RCC 7860 (cell line): Measurements from ENCODE around the gene CNR2.
"Not testable (repeated sequence)": the region's sequence is repeated elsewhere in the genome, so short reads cannot be mapped to it uniquely, and the experiment has no call there.

Experiments used
- DNase-seq: peaks from one replicate; pipeline ENCODE4 v3.0.0-alpha.2; 2015; ENCODE audit warnings: low spot score
- FAIRE-seq: peaks from 2 replicates; lab custom pipeline; 2012; peaks lifted over from hg19 to GRCh38; lab: Jason Lieb, UNC

The CNR2 gene

DNA sequence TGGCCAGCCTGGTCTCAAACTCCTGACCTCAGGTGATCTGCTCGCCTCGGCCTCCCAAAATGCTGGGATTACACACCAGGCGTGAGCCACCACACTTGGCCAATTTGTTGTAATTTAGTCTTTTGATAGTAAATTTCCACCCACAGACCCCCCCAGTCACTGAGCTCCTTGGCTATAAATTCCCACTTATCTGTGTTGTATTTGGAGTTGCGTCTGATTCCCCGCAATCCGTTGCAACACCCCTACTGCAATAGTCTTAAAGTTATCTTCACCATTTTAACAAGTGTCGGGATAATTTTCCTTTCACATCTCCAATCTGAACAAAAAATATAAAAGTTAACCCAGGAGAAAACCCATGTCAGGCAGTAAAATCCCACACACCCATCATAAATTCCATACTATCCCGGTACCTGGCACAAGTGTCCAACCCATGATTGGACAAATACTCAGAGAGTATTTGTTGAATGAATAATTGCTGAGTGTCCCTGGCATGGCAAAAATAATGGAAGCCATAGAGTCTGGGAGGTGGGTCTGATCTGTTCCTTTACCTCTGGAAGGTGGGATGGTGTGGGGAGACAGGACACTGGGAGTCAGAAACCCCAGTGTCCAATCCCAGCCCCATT lies 9.3 kb upstream of the CNR2 start:
- DNase-seq (no peak), FAIRE-seq (no peak)

DNA sequence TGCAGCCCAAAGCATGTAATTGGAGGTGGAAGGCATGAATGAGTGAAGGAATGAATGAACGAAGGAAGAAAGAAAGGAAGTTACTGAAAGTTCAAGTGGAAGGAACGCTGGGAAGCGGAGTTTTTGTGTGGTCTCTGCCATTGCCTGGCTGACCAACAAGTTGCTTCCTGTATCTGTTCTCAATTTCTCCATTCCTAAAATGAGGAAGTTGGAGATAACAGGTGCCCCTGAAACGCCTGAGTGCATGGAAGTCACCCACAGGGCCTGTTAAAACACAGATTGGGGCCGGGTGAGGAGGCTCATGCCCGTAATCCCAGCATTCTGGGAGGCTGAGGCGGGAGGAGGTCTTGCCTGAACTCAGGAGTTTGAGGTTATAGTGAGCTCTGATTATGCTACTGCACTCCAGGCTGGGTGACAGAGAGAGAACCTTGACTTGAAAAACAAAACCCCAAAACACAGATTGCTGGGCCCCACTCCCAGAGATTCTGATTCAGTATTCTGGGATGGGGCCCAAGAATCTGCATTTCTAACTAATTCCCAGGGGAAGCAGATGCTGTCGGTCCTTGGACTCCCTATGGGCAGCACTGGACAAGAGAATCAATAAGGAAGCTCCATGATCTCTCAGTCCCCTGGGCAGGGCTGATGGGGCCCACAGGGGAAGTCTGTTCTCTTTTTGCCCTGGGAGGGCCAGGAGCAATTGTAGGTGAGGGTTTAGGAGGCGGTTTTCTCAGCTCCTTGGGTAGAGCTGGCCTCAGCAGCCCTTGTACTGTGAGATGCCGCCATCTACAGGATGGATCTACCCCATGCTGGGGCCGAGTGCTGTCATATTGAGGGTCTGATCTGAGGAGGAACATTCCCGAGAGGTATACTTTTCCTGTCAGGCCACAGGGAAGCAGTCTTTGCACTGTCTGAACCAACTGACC lies 3.3 kb upstream of the CNR2 start:
- peak; percentile 83 for DNase-seq
- FAIRE-seq = no peak

DNA sequence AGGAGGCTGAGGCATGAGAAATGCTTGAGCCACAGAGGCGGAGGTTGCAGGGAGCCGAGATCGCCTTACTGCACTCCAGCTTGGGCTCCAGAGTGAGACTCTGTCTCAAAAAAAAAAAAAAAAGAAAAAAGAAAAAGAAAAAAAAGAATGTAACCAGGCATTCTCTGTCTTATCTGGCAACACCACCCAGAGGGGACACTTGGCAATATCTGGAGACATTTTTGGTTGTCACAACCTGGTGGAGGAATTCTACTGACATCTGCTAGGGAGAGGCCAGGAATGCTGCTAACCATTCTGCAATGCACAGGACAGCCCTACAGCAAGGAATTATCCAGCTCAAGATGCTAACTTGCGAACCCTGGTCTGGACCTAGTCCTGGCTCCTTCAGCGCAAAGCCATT lies 2.3 kb upstream of the CNR2 start:
- no peak for FAIRE-seq
- no peak for DNase-seq

DNA sequence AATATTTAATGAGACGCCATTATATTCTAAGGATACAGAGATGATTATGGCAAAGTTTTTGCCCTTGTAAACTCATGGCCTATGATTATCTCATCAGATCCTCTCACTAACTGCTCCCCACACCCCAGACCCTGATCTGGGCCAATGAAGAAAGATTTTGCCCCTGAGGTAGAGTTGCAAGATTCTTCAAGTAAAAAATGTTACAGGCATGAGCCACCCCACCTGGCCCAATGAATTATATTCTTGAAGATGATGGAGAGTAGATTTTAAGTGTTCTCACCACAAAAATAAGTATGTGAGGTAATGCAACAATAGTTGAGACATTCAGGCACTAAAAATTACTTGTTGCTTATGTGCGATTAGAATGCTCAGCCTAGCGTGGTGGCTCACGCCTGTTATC lies 1.8 kb upstream of the CNR2 start:
- DNase-seq (no peak), FAIRE-seq (no peak)

DNA sequence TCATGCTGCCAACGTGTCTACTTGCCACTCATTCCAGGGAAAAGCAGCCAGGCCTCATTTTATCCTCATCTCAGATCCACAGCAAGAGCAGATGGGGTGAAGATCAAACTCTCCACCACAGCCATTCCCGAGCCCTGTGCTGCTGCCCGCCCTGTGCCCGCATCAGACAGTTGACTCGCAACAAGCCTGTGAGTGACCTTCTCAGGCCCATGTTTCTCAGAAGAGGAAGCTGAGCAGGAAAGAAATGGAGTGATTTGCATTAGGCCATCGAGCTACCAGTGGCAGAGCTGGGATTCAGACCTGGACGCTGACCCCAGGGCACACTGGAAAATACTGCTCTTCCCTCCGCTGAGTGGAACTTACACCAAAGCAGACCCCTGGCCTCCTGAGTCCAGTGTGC lies 1.2 kb downstream of the CNR2 start:
- FAIRE-seq (no peak), DNase-seq (no peak)

DNA sequence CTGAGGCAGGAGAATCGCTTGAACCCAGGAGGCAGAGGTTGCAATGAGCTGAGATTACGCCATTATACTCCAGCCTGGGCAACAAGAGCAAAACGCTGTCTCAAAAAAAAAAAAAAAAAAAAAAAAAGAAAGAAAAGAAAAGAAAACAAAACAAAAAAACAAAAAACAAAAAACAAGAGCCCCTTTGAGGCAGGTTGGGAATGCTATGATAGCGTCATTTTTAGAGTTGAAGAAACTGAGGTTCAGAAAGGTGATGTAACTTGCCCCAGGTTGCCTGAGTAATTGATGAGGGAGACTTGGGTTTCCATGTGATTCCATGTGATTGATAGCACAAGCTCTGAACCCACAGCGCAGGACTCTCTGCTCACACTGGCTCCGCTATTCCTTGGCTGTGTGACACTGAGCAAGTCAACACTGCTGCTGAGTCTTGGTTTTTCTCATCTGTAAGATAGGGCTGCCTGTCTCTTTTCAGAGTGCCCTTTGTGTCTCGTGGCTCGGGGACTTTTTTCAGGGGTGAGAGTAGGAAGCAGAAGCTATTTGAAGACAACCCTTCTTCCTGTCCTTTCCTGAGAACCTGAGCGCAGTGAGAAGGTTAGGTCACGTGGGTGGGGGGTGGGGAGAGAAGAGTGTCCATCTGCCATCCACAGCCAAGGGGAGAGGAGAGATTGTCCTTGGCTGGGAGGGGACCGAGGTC lies 2.5 kb downstream of the CNR2 start:
- no peak for DNase-seq
- no peak for FAIRE-seq

DNA sequence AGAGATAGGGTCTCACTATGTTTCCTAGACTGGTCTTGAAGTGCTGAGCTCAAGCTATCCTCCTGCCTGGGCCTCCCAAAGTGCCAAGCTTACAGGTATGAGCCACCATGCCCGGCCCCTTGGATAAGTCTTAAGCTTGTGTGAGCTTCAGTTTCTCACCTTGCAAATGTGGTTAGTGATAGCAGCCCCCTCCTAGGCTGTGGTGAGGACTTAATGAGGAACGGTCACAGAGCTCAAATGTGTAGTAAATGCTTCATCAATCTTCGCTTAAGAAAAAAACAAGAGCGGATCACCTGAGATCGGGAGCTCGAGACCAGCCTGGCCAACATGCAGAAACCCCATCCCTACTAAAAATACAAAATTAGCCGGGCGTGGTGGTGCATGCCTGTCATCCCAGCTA lies 3.0 kb downstream of the CNR2 start:
- DNase-seq (no peak), FAIRE-seq (no peak)

DNA sequence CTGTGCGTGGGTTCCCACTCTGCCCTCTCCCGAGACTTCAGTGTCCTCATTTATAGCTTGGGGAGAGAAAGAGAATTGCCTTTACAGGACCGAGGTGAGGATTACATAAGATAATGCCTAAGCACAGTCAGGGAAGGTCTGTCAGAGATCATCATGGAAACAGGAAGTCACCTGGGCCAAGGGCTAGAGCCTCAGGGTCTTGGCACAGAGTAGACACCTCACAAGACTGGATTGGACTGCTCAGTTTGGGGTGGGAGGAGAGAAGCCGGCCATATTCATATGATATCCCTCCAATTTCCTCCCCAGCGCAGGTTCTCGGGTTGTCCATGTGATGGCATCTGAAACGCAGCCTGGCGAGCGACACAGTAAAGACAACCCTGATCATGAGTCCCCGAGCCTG lies 3.8 kb downstream of the CNR2 start:
- no peak for FAIRE-seq

DNA sequence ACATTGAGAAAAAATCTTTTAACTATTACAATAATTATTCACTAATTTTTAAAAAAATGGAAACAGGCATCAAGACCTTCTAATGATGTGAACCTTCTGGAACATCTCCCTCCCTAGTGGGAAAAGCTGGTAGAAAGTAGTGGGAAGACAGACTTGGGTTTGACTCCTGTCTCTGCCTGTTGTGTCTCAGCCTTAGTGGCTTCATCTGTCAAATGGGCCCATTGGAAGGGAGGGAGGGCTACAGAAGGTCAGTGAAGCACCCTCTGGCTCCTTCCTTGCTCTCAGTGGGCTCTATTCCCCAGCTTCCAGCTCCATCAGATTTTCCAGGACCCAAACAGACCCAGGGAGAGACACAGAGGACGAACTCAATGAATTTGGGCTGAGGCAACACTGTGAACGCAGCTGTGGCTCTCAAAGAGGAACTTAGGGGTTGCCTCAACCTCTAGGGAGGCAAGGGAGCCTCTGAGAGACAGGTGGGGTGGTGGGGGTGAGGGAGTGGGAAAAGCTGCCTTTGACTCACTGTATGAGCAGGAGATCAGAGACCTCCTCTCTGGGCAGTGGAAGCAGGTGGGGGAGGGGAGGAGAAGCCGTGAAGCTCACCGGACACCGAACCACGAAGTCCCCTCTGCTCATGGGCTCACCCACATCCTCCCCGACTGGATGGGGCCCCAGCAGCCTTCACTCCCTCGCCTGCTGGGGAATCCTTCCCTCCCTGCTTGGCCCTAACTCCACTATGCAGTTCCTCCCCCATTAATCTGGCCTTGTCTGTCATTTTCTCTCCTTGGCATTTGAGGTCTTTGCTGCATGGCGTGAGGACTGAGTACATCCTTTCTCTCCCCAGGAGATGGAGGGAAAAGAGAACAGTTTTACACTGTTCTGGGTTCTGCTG lies 4.5 kb downstream of the CNR2 start:
- FAIRE-seq (no peak), DNase-seq (peak; percentile 22)

More for the DNA sequence above, 3.8 kb downstream of the CNR2 start:
- no peak for DNase-seq

DNA sequence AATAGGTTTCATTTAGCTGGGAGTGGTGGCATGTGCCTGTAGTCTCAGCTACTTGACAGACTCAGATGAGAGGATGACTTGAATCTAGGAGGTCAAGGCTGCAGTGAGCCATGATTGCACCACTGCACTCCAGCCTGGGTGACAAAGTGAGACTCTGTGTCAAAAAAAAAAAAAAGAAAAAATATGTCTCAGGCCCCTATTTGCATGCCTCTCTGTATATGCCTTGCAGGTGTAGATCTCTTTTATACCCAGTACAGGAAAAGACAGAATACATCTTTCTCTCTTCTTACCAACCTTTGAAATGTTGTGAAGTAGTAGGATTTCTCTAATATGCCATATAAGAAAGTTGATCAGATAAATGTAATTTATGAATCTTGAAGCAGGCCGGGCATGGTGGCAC lies 6.4 kb downstream of the CNR2 start:
- FAIRE-seq (no peak), DNase-seq (no peak)

DNA sequence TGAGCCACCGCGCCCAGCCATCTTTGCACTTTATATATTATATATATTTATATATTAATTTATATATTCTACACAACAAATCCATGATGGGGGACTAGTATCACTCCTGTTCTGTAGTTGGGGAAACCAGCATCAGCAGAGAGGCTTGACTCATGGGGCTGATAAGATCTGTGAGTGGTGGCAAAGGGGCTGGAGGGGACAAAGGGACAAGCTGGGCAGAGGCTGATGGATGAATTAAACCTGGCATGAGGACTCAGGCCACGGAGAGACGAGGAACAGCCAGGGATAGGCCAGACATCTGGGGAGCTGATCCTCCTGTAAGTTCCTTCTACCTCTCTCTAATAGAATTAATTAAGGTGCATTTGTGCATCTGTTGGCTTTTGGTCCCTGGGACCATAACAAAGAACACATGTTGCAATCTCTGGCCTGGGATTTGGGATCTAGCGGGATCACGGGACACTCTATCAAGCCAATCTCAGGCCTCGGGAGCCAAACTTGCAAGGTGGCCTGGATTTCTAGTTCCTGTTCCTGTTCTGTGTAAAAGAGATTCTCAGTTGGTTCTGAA lies 7.6 kb downstream of the CNR2 start:
- no peak for FAIRE-seq
- no peak for DNase-seq

DNA sequence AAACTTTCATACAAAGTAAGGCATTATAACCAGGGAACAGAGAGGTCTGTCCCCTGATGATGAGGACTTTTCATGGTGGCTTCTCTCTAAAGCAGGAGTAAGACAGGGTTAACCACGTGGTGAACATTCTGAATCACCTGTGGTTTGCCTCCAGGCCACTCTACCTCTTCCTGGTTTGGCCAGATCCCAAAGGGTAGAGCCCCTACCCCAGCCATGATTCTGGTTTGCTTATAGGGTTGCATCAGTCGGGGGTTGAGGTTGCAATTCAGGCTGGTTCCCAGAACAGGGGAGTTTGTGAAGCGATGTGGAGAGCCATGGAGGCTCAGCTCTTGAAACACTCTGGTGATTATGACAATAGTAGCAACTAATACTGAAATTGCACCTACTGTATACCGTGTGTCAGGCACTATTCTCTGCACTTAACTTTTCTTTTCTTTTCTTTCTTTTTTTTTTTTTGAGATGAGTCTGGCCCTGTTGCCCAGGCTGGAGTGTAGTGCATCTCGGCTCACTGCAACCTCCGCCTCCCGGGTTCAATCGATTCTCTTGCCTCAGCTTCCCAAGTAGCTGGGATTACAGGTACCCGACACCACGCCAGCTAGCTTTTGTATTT lies 8.3 kb downstream of the CNR2 start:
- FAIRE-seq = no peak
- peak; percentile 22 for DNase-seq

DNA sequence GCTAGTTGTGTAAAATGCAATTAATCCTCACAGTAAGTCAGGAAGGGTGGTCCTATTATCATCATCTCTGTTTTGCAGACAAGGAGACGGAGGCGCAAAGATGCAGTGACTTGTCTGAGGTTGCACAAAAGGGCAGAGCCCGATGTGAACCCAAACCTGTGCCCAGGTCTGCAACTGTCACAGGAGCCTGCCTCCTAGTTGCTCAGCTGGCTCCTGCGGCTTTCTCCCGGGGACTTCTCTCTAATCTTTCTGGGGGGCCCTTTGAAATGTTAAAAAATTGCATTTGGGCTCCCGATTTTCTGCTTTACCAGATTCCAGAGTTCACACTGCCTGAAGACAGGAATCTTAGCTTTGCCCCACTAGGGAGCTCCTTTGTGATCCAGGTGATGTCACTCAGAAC lies 9.4 kb downstream of the CNR2 start:
- no peak for DNase-seq
- no peak for FAIRE-seq

DNA sequence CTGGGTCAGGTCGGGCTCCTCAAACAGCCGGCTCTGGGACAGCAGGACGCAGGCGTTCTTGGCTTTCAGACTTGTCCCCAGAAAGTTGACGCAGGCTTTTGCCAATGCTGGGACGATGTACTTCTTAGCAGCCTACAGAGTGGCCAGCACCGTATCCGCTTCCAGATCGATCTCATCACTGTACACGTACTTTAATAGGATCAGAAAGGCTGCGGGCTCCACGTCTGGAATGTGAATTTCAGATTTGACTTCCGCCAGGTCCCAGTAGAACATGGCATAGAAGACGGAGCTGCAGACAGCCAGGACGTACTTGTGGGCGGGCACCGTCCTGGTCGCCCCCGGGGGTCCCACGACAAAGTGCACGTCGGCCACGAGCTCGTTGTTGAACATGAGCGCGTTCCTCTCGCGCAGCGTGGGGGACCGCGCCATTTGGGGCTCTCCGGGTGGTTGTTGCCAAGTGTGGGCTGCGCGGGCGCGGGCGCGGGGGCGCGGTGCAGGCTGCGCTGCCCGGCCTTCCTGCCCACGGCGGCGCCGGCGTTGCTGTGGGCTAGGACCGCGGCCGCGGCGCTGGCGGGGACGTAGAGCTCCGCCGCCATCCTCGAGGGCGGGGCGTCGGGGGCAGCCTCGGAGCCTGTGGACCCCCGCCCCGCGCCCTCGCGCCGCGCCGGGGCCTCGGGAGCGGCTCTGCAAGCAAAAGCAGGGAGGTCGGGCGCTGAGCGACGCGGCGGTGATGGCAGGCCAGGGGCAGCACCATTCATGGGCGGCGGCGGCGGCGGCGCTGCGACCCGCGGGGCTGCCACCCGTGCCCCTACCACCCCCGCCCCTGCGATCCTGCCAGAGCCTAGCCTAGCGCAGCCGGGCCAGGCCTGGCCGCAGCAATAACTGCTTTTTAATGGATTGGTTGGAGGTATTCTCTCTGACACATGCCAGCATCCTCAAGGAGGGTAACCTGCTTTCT lies 10.6 kb downstream of the CNR2 start:
- FAIRE-seq (no peak), DNase-seq (no peak)

DNA sequence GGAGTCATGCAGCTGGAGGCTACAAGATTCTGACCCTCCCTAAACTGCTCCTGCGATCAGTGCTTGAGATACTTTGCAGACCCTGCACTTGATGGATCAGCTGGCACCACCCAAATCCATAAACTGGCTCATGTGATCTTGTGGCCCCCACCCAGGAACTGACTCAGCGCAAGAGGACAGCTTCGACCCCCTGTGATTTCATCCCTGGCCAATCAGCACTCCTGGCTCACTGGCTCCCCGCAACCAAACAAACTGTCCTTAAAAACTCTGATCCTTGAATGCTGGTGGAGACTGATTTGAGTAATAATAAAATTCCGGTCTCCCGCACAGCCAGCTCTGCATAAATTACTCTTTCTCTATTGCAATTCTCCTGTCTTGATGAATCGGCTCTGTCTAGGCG lies 13.1 kb downstream of the CNR2 start:
- not testable (repeated sequence) for DNase-seq, FAIRE-seq

DNA sequence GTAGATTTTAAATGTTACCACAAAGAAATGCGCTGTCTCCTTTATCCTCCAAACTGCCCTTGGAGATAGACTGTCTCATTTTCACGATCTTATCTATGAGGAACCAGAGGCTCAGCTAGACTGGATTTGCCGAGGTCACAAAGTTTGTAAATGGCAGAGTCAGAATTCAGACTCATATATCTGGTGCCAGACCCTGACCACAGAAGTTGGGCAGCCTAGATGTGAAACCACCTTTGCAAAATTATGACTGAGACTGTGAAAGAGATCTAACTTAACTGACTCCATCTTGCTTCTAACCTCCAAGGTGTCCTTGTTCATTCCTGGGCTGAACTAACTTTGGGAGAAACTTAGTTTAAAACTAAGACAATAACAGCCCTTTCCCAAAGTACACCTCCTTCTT lies 14.1 kb downstream of the CNR2 start:
- no peak for DNase-seq

DNA sequence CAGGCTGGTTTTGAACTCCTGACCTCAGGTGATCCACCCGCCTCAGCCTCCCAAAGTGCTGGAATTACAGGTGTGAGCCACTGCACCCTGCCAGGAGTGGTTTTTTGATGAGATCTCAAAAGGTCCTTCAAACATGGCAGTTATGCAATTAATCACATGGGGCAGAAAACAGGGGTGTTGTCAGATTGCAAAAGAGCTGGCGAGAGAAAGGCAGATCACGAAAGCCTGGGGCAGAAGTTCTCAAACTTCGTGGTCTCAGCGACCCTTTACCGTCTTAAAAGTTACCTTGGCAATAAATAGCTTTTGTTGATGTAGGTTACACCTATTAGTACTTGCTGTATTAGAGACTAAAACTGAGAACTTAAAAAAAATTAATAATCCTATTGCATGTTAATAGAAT lies 16.1 kb downstream of the CNR2 start:
- no peak for FAIRE-seq
- DNase-seq = no peak

More for the DNA sequence above, 14.1 kb downstream of the CNR2 start:
- FAIRE-seq = no peak

DNA sequence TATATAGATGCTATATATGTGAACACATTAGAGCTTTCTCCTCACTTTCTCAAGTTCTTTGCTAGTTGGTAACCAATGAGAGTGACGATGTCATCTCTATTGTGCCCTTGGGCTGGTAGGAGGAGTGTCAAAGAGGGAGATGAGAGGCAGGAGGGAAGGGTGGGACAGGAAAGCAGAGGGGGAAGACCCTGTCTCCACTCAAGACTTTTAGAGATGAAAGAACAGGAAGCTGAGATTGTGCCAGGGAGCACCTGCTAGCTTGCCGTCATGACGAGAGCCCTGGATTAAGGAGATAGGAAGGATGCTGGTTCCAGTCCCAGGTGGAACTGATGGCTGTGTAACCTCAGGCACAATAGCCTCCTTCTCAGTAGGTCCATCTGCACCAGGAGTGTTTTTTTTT lies 16.7 kb downstream of the CNR2 start:
- FAIRE-seq (no peak), DNase-seq (no peak)

DNA sequence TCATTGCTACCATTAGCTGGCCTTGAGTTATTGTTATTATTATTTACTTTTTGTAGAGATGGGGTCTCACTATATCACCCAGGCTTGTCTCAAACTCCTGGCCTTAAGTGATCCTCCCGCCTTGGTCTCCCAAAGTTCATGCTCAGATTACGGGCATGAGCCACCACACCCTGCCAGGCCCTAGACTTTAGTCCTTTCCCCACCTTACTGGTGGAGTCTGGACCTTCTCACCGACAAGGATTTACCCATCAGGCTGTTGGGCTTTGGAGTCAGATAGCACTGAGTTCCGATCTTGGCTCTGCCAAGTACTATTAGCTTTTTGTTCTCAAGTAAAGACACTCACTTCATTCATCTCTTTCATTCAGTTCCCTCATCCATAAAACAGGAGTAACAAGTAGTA lies 17.2 kb downstream of the CNR2 start:
- FAIRE-seq = no peak
- no peak for DNase-seq
